ENCODE measurements around the gene TLDC2. TPM values are rescaled to one million over a fixed set of nuclear protein-coding genes. Genes with fewer than 3 reads are reported as not detected.
"Not testable (repeated sequence)": the region's sequence is repeated elsewhere in the genome, so short reads cannot be mapped to it uniquely, and the experiment has no call there.

Gene TLDC2
- total RNA-seq, 1 donor from 2014 or later: not detected

DNA sequence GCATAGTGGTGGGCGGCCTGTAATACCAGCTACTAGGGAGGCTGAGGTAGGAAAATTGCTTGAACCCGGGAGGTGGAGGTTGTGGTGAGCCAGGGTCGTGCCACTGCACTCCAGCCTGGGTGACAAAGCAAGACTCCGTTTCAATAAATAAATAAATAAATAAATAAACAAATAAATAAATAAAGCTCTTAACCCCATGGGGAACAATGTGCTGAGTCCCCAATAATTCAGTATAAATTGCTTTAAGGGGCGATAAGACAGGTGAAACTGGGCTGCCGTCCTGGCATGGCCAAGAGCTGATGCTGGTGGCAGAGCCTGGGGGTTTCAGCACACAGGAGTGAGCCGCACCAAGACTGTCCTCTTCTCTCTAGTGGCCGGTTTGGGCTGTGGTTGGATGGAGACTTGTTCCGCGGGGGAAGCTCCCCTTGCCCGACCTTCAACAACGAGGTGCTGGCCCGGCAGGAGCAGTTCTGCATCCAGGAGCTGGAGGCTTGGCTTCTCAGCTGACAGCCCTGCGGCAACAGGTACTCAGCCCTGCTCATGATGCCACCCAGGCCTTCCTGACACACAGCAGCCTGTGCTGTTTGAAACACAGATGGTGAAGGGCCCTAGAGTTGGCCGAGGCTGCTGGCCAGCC is 13.1 kb downstream of the TLDC2 start:
- DNase-seq (ENCODE audit: low spot score): no peak
- intact Hi-C loops (cut with DNase I): loop anchor here (5.0 kb wide), 1 partner anchor 282 kb away; the partner anchor contains the start of gene RAB5IF

GRCh38 chr20:36890586-36890985 is 14.6 kb downstream of the TLDC2 start:
- DNase-seq (ENCODE audit: low spot score): no peak
- intact Hi-C loops (cut with DNase I): no loop called here

GRCh38 chr20:36891211-36891610 is 15.3 kb downstream of the TLDC2 start:
- intact Hi-C loops (cut with DNase I): no loop called here
- no peak for DNase-seq (ENCODE audit: low spot score)

DNA sequence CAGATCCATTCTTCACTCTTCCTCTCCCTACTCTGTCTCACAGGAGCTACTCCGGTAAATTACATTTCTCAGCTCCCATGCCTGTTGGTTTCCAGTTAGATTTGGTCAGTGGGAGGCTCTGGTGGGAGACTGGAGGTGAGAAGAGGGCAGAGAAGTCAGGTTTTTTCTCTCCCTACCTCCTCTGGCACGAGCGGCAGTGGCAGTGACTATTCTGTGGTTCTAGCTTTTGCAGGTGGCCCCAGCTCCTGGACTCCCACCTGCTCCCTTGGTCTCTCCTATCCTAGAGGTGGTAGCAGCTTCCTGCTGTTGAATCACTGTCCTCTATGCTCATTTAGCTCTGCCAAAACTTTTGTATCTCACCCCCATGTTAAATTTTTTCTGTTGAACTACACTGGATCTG is 17.9 kb downstream of the TLDC2 start:
- intact Hi-C loops (cut with DNase I): no loop called here
- DNase-seq (ENCODE audit: low spot score): peak; percentile 68

- no peak for DNase-seq (ENCODE audit: low spot score)
- intact Hi-C loops (cut with DNase I): no loop called here
These were observed 19.1 kb downstream of the TLDC2 start for GRCh38 chr20:36895036-36895435.

DNA sequence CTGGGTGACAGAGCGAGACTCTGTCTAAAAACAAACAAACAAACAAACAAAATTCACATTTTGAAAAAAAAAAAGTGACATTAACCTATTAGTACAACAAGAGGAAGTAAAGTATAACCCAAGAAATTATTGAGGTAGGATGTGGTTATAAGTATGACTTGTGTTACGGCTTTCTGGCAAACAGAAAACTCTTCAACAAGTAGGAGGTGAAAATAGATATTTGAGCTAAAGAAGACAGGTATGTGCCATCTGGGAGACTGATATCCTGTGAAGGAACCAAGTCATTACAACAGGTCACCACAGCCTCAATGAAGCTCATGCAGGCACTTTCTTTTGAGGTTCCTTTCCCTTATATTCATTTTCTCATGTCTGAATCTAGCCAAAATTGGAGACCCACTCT is 28.8 kb downstream of the TLDC2 start:
- no peak for DNase-seq (ENCODE audit: low spot score)
- intact Hi-C loops (cut with DNase I): no loop called here

- DNase-seq (ENCODE audit: low spot score); intact Hi-C loops (cut with DNase I): not testable (repeated sequence)
These were observed 29.6 kb downstream of the TLDC2 start for GRCh38 chr20:36905566-36905965.

- DNase-seq (ENCODE audit: low spot score); intact Hi-C loops (cut with DNase I): not testable (repeated sequence)
These were observed 30.1 kb downstream of the TLDC2 start for GRCh38 chr20:36906086-36906485.

- intact Hi-C loops (cut with DNase I): no loop called here
- no peak for DNase-seq (ENCODE audit: low spot score)
These were observed 32.7 kb downstream of the TLDC2 start for GRCh38 chr20:36908603-36909002.

- intact Hi-C loops (cut with DNase I): no loop called here
These were observed 40.3 kb downstream of the TLDC2 start for GRCh38 chr20:36916199-36916598.

DNA sequence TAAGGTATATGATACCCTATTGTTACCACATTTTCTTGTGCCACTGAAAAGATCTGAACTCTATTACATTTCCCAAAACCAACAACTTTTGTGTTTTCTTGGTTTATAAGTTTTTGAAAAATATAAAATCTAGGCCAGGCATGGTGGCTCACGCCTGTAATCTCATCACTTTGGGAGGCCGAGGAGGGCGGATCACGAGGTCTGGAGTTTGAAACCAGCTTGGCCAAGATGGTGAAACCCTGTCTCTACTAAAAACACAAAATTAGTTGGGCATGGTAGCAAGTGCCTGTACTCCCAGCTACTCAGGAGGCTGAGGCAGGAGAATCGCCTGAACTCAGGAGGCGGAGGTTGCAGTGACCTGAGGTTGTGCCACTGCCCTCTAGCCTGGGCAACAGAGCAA is 41.3 kb downstream of the TLDC2 start:
- no peak for DNase-seq (ENCODE audit: low spot score)
- intact Hi-C loops (cut with DNase I): no loop called here

More at GRCh38 chr20:36916199-36916598, 40.3 kb downstream of the TLDC2 start:
- DNase-seq (ENCODE audit: low spot score): no peak

DNA sequence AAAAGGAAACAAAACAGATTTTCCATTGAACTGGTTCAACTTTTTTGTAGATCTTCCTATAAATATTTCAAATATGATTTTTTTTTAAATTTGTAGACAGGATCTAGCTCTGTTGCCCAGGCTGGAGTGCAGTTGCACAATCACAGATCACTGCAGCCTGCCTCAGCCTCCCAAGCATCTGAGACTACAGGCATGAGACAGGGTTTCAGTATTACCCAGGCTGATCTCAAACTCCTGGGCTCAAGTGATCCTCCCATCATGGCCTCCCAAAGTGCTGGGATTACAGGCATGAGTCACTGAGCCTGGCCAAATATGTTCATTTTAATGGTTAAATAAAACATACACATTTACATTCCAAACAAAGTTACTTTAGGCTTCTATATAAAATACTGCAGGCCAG is 42.0 kb downstream of the TLDC2 start:
- intact Hi-C loops (cut with DNase I): no loop called here

GRCh38 chr20:36919715-36920333 is 43.9 kb downstream of the TLDC2 start:
- intact Hi-C loops (cut with DNase I): no loop called here
- no peak for DNase-seq (ENCODE audit: low spot score)

More for the DNA sequence above, 42.0 kb downstream of the TLDC2 start:
- DNase-seq (ENCODE audit: low spot score): no peak

DNA sequence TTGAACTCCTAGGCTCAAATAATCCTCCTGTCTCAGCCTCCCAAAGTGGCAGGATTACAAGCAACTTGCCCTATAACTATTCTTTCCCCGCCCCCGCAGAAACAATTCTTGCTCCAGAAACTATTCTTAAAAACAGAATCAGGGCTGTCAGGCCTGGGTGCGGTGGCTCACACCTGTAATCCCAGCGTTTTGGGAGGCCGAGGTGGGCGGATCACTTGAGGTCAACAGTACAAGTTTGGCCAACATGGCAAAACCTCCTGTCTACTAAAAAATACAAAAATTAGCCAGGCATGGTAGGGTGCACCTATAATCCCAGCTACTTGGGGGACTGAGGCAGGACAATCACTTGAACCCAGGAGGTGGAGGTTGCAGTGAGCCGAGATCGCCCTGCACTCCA is 44.4 kb downstream of the TLDC2 start:
- DNase-seq (ENCODE audit: low spot score): no peak
- intact Hi-C loops (cut with DNase I): no loop called here

- intact Hi-C loops (cut with DNase I): no loop called here
- no peak for DNase-seq (ENCODE audit: low spot score)
These were observed 48.5 kb downstream of the TLDC2 start for GRCh38 chr20:36924167-36925045.

DNA sequence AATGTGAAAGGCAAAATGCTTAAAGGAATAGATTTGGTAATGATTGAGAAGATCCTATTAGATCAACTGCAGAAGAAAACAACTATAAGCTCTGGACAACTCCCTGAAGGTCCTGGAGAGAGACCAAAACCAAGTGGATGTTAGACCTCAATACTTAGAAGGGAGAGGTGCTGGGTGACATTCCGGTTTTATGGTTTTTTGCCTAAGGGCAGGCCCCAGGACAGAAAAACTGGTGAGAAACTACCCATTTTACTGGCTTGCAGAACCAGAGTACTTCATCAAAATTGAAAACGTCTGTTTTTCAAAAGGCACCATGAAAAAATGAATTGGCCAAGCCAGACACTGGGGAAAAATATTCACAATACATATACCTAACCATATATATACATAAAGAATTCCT is 49.3 kb downstream of the TLDC2 start:
- no peak for DNase-seq (ENCODE audit: low spot score)
- intact Hi-C loops (cut with DNase I): no loop called here

- no peak for DNase-seq (ENCODE audit: low spot score)
- intact Hi-C loops (cut with DNase I): no loop called here
These were observed 50.8 kb downstream of the TLDC2 start for GRCh38 chr20:36926653-36927200.

- intact Hi-C loops (cut with DNase I): no loop called here
- no peak for DNase-seq (ENCODE audit: low spot score)
These were observed 51.8 kb downstream of the TLDC2 start for GRCh38 chr20:36927704-36928103.

- DNase-seq (ENCODE audit: low spot score): no peak
- intact Hi-C loops (cut with DNase I): no loop called here
These were observed 53.4 kb downstream of the TLDC2 start for GRCh38 chr20:36929290-36929689.

DNA sequence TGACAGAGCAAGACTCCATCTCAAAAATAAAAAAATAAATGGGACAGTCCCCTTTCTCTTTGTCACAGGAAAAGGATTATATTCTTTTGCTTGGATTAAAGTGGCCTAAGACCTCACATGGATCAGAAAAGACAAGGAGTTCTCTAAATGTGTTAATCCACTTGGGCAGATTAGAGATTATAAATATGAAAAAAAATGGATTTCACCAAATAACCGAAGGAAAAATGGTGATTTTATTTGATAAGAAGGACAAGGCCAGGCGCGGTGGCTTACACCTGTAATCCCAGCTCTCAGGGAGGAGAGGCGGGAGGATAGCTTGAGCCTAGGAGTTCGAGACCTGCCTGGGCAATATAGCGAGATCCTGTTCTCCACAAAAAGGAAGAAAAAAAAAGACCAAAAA is 53.8 kb downstream of the TLDC2 start:
- no peak for DNase-seq (ENCODE audit: low spot score)
- intact Hi-C loops (cut with DNase I): no loop called here

All from cardiac septum (tissue), 1 donor.